Measurements from ENCODE around the gene ZEB1.

Gene ZEB1

GRCh38 chr10:31318854-31319601 lies at the start of gene ZEB1:
TSS of gene ZEB1 (plus strand) at chr10:31319216. CDS start at chr10:31319235, 19 bp downstream.
- peak; percentile 89 for DNase-seq (ENCODE audit: low spot score)

- no peak for DNase-seq (ENCODE audit: low spot score)
Measured at GRCh38 chr10:31270954-31271353, 48.1 kb upstream of the ZEB1 start.

- no peak for DNase-seq (ENCODE audit: low spot score)
Measured at GRCh38 chr10:31272841-31273240, 46.2 kb upstream of the ZEB1 start.

GRCh38 chr10:31273789-31274188 lies 45.2 kb upstream of the ZEB1 start:
- DNase-seq (ENCODE audit: low spot score), result no peak

- no peak for DNase-seq (ENCODE audit: low spot score)
Measured at GRCh38 chr10:31274310-31274709, 44.7 kb upstream of the ZEB1 start.

- no peak for DNase-seq (ENCODE audit: low spot score)
Measured at GRCh38 chr10:31278279-31278941, 40.6 kb upstream of the ZEB1 start.

- no peak for DNase-seq (ENCODE audit: low spot score)
Measured at GRCh38 chr10:31280972-31281371, 38.0 kb upstream of the ZEB1 start.

GRCh38 chr10:31288001-31288400 lies 31.0 kb upstream of the ZEB1 start:
- no peak for DNase-seq (ENCODE audit: low spot score)

GRCh38 chr10:31288962-31289361 lies 30.1 kb upstream of the ZEB1 start:
- DNase-seq (ENCODE audit: low spot score), result no peak

GRCh38 chr10:31290386-31290785 lies 28.6 kb upstream of the ZEB1 start:
- DNase-seq (ENCODE audit: low spot score), result no peak

GRCh38 chr10:31291123-31291522 lies 27.9 kb upstream of the ZEB1 start:
- DNase-seq (ENCODE audit: low spot score), result no peak

- DNase-seq (ENCODE audit: low spot score), result no peak
Measured at GRCh38 chr10:31294558-31294957, 24.5 kb upstream of the ZEB1 start.

GRCh38 chr10:31296754-31297153 lies 22.3 kb upstream of the ZEB1 start:
- DNase-seq (ENCODE audit: low spot score), result no peak

- no peak for DNase-seq (ENCODE audit: low spot score)
Measured at GRCh38 chr10:31299119-31299518, 19.9 kb upstream of the ZEB1 start.

GRCh38 chr10:31303212-31303611 lies 15.8 kb upstream of the ZEB1 start:
- no peak for DNase-seq (ENCODE audit: low spot score)

- DNase-seq (ENCODE audit: low spot score), result no peak
Measured at GRCh38 chr10:31304291-31304970, 14.6 kb upstream of the ZEB1 start.

- DNase-seq (ENCODE audit: low spot score), result no peak
Measured at GRCh38 chr10:31313396-31313795, 5.6 kb upstream of the ZEB1 start.

- no peak for DNase-seq (ENCODE audit: low spot score)
Measured at GRCh38 chr10:31314256-31315150, 4.5 kb upstream of the ZEB1 start.

- DNase-seq (ENCODE audit: low spot score), result no peak
Measured at GRCh38 chr10:31315453-31315852, 3.6 kb upstream of the ZEB1 start.

GRCh38 chr10:31317171-31317570 lies 1.8 kb upstream of the ZEB1 start:
- no peak for DNase-seq (ENCODE audit: low spot score)

- DNase-seq (ENCODE audit: low spot score), result no peak
Measured at GRCh38 chr10:31317652-31318381, 1.2 kb upstream of the ZEB1 start.
